Hair follicular keratinocyte (primary cell): ENCODE results near the gene SLC35E2B. TPM values are rescaled to one million over a fixed set of nuclear protein-coding genes. Genes with fewer than 3 reads are reported as not detected.

Experiments used
- total RNA-seq: library from RNA; depleted of rRNA; stranded (reverse); fragments of >200 nt; gene quantifications from 2 replicates; pipeline ENCODE4 v1.2.3, GENCODE V29; 2015

Gene SLC35E2B
- 8.0 and 12.4 TPM in 2 replicates for total RNA-seq

DNA sequence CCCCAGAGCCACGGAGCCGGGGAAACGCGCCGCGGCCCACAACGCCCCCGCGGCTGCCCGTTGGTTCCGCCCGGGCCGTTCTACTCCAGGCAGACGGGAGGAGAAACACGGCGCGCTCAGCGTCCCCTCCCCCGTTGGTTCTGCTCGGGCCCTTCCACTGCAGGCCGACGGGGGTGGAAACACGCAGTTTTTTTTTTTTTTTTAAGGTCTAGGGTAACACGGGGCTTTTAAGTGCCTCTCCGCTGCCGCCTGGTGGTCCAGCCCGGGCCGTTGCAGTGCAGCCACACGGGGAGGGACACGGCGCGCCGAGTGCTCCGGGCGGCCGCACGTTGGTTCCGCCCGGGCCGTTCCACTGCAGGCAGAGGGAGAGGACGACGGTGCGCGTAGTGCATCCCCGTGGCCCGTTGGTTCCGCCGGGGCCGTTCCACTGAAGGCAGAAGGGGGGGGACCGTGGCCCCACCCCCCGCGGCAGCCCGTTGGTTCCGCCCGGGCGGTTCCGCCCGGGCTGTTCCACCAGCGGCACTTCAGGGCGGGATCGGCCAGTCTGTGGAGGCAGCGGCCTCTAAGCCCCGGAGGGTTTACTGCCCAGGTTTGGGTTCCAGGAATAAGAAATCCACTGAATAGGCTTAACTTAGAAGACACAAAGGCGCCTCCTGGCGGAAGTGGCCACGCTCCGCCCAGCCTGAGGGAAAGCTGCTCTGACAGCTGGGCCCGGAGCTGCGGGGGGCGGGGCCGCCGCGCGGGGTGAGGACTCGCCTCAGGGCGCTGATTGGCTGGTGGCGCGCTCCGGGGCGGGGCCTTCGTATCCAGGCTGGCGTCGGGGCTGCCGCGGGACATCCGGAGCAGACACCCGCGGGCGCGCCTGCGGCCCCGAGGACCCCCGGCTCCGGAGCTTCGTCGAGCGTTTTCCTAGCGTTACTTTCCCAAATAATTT is at the start of gene SLC35E2B:
Gene SLC35E2B (minus strand): TSS at position 82 of the 934 bp plus-strand sequence. CDS start 16,096 bp downstream, outside the sequence.

DNA sequence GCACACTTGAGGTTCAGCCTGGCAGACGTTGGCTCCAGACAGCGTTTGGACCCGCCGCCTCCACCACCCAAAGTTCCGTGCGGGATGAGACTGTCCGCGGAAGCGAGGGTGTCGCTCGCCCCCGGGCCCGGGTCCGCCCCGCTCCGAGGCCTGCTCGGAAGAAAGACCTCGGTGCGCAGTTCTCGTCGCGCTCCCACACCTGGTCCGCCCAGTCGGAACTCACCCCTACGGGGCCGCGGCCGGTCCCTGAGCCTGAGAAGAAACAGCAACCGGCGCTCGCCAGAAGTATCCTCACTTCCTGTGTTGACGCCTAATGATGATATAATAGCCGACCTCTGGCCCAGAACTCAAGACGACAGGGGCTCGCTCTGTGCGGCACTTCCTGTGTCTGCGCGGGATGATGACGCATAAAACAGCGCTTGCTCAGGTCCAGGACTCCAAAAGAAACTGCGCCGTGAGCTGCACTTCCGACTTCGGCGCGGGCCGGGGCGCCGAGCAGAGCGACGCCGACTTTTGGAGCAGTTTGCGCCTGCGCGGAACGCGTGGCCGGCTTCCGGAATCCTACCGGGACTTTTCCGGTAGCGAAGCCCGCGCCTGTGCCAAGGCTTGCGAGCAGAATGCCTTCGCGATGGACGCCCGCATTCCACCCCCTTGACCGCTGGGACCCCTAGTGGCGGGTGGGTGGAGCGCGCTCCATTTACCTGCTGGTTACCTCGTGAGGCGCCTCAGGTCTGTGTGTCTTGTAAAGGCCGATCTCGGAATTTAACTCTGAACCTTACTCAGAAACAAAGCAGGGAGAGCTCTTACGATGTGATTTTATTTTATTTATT is 31.7 kb upstream of the SLC35E2B start, which contains the start of gene CDK11A:
Gene CDK11A (minus strand): TSS at position 323 of the 830 bp plus-strand sequence. CDS start 1,539 bp downstream, outside the sequence.

DNA sequence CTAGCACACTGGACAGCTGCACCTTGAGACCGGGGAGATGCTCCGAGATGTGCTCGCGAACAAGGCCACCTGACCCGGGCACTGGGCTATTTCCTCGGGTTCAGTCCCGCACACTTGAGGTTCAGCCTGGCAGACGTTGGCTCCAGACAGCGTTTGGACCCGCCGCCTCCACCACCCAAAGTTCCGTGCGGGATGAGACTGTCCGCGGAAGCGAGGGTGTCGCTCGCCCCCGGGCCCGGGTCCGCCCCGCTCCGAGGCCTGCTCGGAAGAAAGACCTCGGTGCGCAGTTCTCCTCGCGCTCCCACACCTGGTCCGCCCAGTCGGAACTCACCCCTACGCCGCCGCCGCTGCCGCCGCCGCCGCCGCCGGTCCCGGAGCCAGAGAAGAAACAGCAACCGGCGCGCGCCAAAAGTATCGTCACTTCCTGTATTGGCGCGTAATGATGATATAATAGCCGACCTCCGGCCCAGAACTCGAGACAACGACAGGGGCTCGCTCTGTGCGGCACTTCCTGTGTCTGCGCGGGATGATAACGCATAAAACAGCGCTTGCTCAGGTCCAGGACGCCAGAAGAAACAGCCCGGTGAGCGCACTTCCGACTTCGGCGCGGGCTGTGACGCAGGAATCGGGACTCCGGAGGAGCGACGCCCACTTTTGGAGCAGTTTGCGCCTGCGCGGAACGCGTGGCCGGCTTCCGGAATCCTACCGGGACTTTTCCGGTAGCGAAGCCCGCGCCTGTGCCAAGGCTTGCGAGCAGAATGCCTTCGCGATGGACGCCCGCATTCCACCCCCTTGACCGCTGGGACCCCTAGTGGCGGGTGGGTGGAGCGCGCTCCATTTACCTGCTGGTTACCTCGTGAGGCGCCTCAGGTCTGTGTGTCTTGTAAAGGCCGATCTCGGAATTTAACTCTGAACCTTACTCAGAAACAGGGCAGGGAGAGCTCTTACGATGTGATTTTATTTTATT is 33.7 kb downstream of the SLC35E2B start, which contains the start of gene CDK11B:
Gene CDK11B (minus strand): TSS at position 422 of the 967 bp plus-strand sequence. CDS start 1,519 bp downstream, outside the sequence.

DNA sequence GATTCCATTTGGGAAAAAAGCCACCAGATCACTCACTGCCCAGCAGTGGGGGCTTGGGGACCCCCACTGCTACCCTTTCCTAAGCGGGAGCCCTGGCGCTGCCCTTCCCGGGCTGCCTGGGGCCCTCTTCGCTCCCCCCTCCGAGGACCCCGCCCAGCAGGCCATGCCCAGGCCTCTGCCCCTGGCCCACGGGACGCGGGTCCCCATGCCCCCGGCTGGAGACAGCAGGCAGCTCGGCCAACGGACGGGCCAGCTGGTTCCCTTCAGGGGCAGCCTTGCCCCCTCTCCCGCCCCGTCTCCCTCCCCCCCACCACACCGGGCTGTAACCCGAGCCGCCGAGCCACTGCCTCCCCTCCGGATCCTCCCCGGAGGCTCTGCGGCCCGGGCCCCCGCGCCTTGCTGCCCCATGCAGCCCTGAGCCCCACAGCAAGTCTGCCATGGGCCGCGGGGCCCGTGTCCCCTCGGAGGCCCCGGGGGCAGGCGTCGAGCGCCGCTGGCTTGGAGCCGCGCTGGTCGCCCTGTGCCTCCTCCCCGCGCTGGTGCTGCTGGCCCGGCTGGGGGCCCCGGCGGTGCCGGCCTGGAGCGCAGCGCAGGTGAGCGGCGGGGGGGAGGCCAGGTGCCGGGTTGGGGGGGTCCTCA is 60.7 kb downstream of the SLC35E2B start, which contains the start of gene MMP23B:
Gene MMP23B (plus strand): TSS at position 392 of the 639 bp plus-strand sequence. CDS start 46 bp downstream, at position 438.

DNA sequence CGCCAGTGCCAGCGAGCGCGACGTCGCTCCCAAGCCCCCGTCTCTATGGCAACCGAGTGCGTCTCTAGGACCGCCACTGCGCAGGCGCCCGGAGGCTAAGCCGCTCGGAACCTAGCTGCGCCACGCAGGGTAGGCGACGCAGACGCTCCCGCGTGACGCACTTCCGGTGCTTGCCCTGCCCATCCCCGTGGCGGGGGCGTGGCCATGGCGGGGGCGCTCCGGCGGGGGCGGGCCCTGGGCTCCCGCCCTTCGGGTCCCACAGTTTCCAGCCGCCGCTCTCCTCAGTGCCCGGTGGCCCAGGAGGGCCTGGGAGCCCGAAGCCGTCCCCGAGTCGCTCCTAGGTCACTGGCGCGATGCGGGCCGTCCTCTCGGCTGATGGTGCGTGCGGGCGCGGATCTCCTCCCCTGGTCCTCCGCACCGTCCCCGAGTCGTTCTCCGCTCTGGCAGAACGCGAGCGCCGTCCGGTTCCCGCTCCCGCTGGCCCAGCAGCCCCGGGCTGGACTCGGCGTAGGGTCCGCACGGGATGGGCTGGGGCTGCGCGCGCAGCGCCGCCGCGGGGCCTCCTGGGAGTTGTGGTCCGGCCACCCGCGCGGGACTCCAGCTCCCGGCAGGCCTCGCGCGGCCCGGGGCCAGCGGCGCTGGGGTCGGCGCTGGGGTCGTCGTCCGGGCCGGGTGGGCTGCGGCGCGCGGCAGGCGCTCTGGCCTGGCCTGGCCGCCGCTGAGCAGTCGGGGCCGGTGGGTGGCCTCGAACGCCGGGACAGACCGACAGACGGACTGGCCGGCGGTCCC is 77.1 kb downstream of the SLC35E2B start, which contains the start of gene MIB2:
Gene MIB2 (plus strand): TSS at position 245 of the 789 bp plus-strand sequence. CDS start 7,953 bp downstream, outside the sequence.

Other genes starting within 250 kb of the SLC35E2B start
- not detected in 2 replicates for gene ATAD3C, start 243.1 kb downstream of the SLC35E2B start, total RNA-seq
- gene ATAD3B, start 221.0 kb downstream of the SLC35E2B start, total RNA-seq: 15.9 and 49.1 TPM in 2 replicates
- gene ATAD3A, start 180.6 kb downstream of the SLC35E2B start, total RNA-seq: 40.2 and 78.4 TPM in 2 replicates
- not detected in 2 replicates for gene TMEM240, start 152.2 kb downstream of the SLC35E2B start, total RNA-seq
- 130 and 156 TPM in 2 replicates for gene SSU72, start 117.9 kb downstream of the SLC35E2B start, total RNA-seq
- 3.5 and 4.7 TPM in 2 replicates for gene FNDC10, start 92.7 kb downstream of the SLC35E2B start, total RNA-seq
- gene MIB2, start 77.3 kb downstream of the SLC35E2B start, total RNA-seq: 24.0 and 45.4 TPM in 2 replicates
- gene MMP23B, start 60.6 kb downstream of the SLC35E2B start, total RNA-seq: 0.08 and 3.7 TPM in 2 replicates
- 9.0 and 14.0 TPM in 2 replicates for gene CDK11B, start 33.8 kb downstream of the SLC35E2B start, total RNA-seq
- gene CDK11A, start 31.6 kb upstream of the SLC35E2B start, total RNA-seq: 7.2 and 10.3 TPM in 2 replicates
- gene NADK, start 85.7 kb upstream of the SLC35E2B start, total RNA-seq: 30.9 and 48.6 TPM in 2 replicates
- gene GNB1, start 198.3 kb upstream of the SLC35E2B start, total RNA-seq: 125 and 148 TPM in 2 replicates
- gene CALML6, start 222.5 kb upstream of the SLC35E2B start, total RNA-seq: not detected in 2 replicates
- 0.65 and 0.70 TPM in 2 replicates for gene TMEM52, start 226.5 kb upstream of the SLC35E2B start, total RNA-seq